ENCODE data around the gene CD274. TPM values are rescaled to one million over a fixed set of nuclear protein-coding genes. Genes with fewer than 3 reads are reported as not detected.

CD274 gene
- total RNA-seq (10 to 100 TPM; 16.2 to 23.0 TPM), polyA plus RNA-seq (10 to 100 TPM in 1 of 2 donors, 1 to 10 TPM in 1; 7.9 to 10.7 TPM)

- Histone ChIP-seq H3K4me3 (ENCODE audit: low read length in 2 of 2) (peak within 1 kb of the TSS; percentile 65 to 67), H3K4me1 (ENCODE audit: insufficient read depth, low read length) (peaks cover 77% of the 10 kb centered on the region), H3K9me3 (ENCODE audit: control insufficient read depth in 1 of 2, low read length in 2 of 2) (no peaks in the 10 kb centered on the region), H3K36me3 (ENCODE audit: insufficient read depth, low read length) (no peaks in the 10 kb centered on the region), H3K27me3 (ENCODE audit: insufficient read depth, low read length) (no peaks in the 10 kb centered on the region), H3K27ac (ENCODE audit: low read depth, low read length) (peak within 1 kb of the TSS; percentile 97)
- Mint-ChIP-seq H3K4me1 (peaks cover 50 to 89% (median 62%) of the 10 kb centered on the region in 4 donors), H3K9me3 (peaks cover 0 to 1% (median 0%) of the 10 kb centered on the region in 8 donors), H3K4me3 (peak within 1 kb of the TSS; percentile 87 to 96 (median 94)), H3K27me3 (no peaks in the 10 kb centered on the region), H3K36me3 (peaks cover 0 to 5% of the 10 kb centered on the region in 2 donors), H3K27ac (peak within 1 kb of the TSS; percentile 92 to 99 (median 95))
- intact Hi-C loops (cut with micrococcal nuclease) = loop anchor here (1.0 to 5.0 kb wide), 7 partner anchors 12 to 1923 kb away; partner anchors contain the start of genes ERMP1 and RFX3
- POLR2A ChIA-PET (ENCODE audit: partially characterized antibody) = interaction anchor here (0.7 to 5.6 kb wide), 35 partner anchors 9 to 1924 kb away, joined by 3 to 178 read pairs (median 5); partner anchors contain the start of genes CDC37L1, ERMP1, JAK2 and PDCD1LG2
- peak; percentile 78 to 82 (median 80) for DNase-seq
- CTCF ChIA-PET (ENCODE audit: partially characterized antibody) = interaction anchor here (0.6 to 4.6 kb wide), 43 partner anchors 9 to 691 kb away, joined by 3 to 236 read pairs (median 4); partner anchors contain the start of genes INSL6, PDCD1LG2 and PLGRKT
These were observed at the start of gene CD274 for GRCh38 chr9:5450359-5451091. CD274 (plus strand) TSS chr9:5450542; CDS start chr9:5456114, 5,572 bp downstream.

GRCh38 chr9:5402217-5402616 lies 48.1 kb upstream of the CD274 start:
- peaks cover 2 to 24% (median 16%) of the 10 kb centered on the region in 8 donors for H3K9me3 Mint-ChIP-seq
- ChIA-PET CTCF (ENCODE audit: partially characterized antibody) (no interaction called here), POLR2A (ENCODE audit: partially characterized antibody) (no interaction called here)
- Histone ChIP-seq H3K27ac (ENCODE audit: low read depth, low read length) (no peak overlapping the region), H3K4me3 (ENCODE audit: low read length in 2 of 2) (no peak overlapping the region), H3K4me1 (ENCODE audit: insufficient read depth, low read length) (peaks cover 9% of the 10 kb centered on the region), H3K36me3 (ENCODE audit: insufficient read depth, low read length) (no peaks in the 10 kb centered on the region), H3K9me3 (ENCODE audit: control insufficient read depth in 1 of 2, low read length in 2 of 2) (no peaks in the 10 kb centered on the region), H3K27me3 (ENCODE audit: insufficient read depth, low read length) (no peaks in the 10 kb centered on the region)
- peak overlapping the region in 2 of 7 donors; percentile 55 to 56 for H3K27ac Mint-ChIP-seq
- H3K4me1 Mint-ChIP-seq = peaks cover 18 to 37% (median 27%) of the 10 kb centered on the region in 4 donors
- DNase-seq = no peak
- H3K4me3 Mint-ChIP-seq = no peak overlapping the region
- H3K36me3 Mint-ChIP-seq = peaks cover 12 to 27% of the 10 kb centered on the region in 2 donors
- intact Hi-C loops (cut with micrococcal nuclease) = no loop called here
- H3K27me3 Mint-ChIP-seq = no peaks in the 10 kb centered on the region

GRCh38 chr9:5408596-5408995 lies 41.7 kb upstream of the CD274 start:
- no peak overlapping the region for H3K4me3 Mint-ChIP-seq
- Histone ChIP-seq H3K27me3 (ENCODE audit: insufficient read depth, low read length) (no peaks in the 10 kb centered on the region), H3K4me3 (ENCODE audit: low read length in 2 of 2) (no peak overlapping the region), H3K9me3 (ENCODE audit: control insufficient read depth in 1 of 2, low read length in 2 of 2) (peaks cover 0 to 15% of the 10 kb centered on the region in 2 donors), H3K4me1 (ENCODE audit: insufficient read depth, low read length) (no peaks in the 10 kb centered on the region), H3K27ac (ENCODE audit: low read depth, low read length) (no peak overlapping the region), H3K36me3 (ENCODE audit: insufficient read depth, low read length) (no peaks in the 10 kb centered on the region)
- no peaks in the 10 kb centered on the region for H3K27me3 Mint-ChIP-seq
- ChIA-PET POLR2A (ENCODE audit: partially characterized antibody) (no interaction called here), CTCF (ENCODE audit: partially characterized antibody) (no interaction called here)
- H3K36me3 Mint-ChIP-seq = peaks cover 45 to 73% of the 10 kb centered on the region in 2 donors
- H3K27ac Mint-ChIP-seq = no peak overlapping the region
- intact Hi-C loops (cut with micrococcal nuclease) = no loop called here
- no peak for DNase-seq
- peaks cover 4 to 20% (median 13%) of the 10 kb centered on the region in 4 donors for H3K4me1 Mint-ChIP-seq
- H3K9me3 Mint-ChIP-seq = peaks cover 2 to 45% (median 34%) of the 10 kb centered on the region in 8 donors

- H3K9me3 ChIP-seq (ENCODE audit: control insufficient read depth in 1 of 2, low read length in 2 of 2) = no peaks in the 10 kb centered on the region
- ChIA-PET POLR2A (ENCODE audit: partially characterized antibody) (interaction anchor here (1.0 kb wide), 1 partner anchor 15 kb away, joined by 3 read pairs; no protein-coding TSS in a partner anchor), CTCF (ENCODE audit: partially characterized antibody) (interaction anchor here (0.7 to 1.7 kb wide), 6 partner anchors 8 to 231 kb away, joined by 3 to 10 read pairs (median 3); partner anchors contain the start of genes CD274 and INSL6)
- H3K36me3 ChIP-seq (ENCODE audit: insufficient read depth, low read length) = no peaks in the 10 kb centered on the region
- H3K27ac Mint-ChIP-seq = no peak overlapping the region
- no peak overlapping the region for H3K27ac ChIP-seq (ENCODE audit: low read depth, low read length)
- H3K4me1 ChIP-seq (ENCODE audit: insufficient read depth, low read length) = no peaks in the 10 kb centered on the region
- peaks cover 0 to 21% (median 4%) of the 10 kb centered on the region in 4 donors for H3K4me1 Mint-ChIP-seq
- H3K9me3 Mint-ChIP-seq = peaks cover 0 to 11% (median 4%) of the 10 kb centered on the region in 8 donors
- H3K27me3 Mint-ChIP-seq = no peaks in the 10 kb centered on the region
- intact Hi-C loops (cut with micrococcal nuclease) = no loop called here
- DNase-seq = no peak
- peaks cover 36 to 68% of the 10 kb centered on the region in 2 donors for H3K36me3 Mint-ChIP-seq
- no peaks in the 10 kb centered on the region for H3K27me3 ChIP-seq (ENCODE audit: insufficient read depth, low read length)
- no peak overlapping the region for H3K4me3 Mint-ChIP-seq
- H3K4me3 ChIP-seq (ENCODE audit: low read length in 2 of 2) = no peak overlapping the region
These were observed 33.4 kb upstream of the CD274 start for GRCh38 chr9:5416953-5417352.

GRCh38 chr9:5418481-5418880 lies 31.9 kb upstream of the CD274 start:
- CTCF ChIA-PET (ENCODE audit: partially characterized antibody) = interaction anchor here (0.9 to 1.9 kb wide), 2 partner anchors 8 to 32 kb away, joined by 3 to 4 read pairs; partner anchors contain the start of gene CD274
- Histone ChIP-seq H3K27me3 (ENCODE audit: insufficient read depth, low read length) (no peaks in the 10 kb centered on the region), H3K4me3 (ENCODE audit: low read length in 2 of 2) (no peak overlapping the region), H3K36me3 (ENCODE audit: insufficient read depth, low read length) (no peaks in the 10 kb centered on the region), H3K4me1 (ENCODE audit: insufficient read depth, low read length) (no peaks in the 10 kb centered on the region), H3K27ac (ENCODE audit: low read depth, low read length) (no peak overlapping the region), H3K9me3 (ENCODE audit: control insufficient read depth in 1 of 2, low read length in 2 of 2) (no peaks in the 10 kb centered on the region)
- DNase-seq = no peak
- H3K27me3 Mint-ChIP-seq = no peaks in the 10 kb centered on the region
- intact Hi-C loops (cut with micrococcal nuclease) = no loop called here
- H3K4me3 Mint-ChIP-seq = no peak overlapping the region
- H3K27ac Mint-ChIP-seq = no peak overlapping the region
- POLR2A ChIA-PET (ENCODE audit: partially characterized antibody) = no interaction called here
- H3K9me3 Mint-ChIP-seq = peaks cover 0 to 7% (median 2%) of the 10 kb centered on the region in 8 donors
- H3K36me3 Mint-ChIP-seq = peaks cover 27 to 55% of the 10 kb centered on the region in 2 donors
- peaks cover 0 to 21% (median 4%) of the 10 kb centered on the region in 4 donors for H3K4me1 Mint-ChIP-seq

- H3K4me3 ChIP-seq (ENCODE audit: low read length in 2 of 2) = no peak overlapping the region
- H3K27me3 Mint-ChIP-seq = no peaks in the 10 kb centered on the region
- no peaks in the 10 kb centered on the region for H3K27me3 ChIP-seq (ENCODE audit: insufficient read depth, low read length)
- H3K4me3 Mint-ChIP-seq = no peak overlapping the region
- no peaks in the 10 kb centered on the region for H3K9me3 Mint-ChIP-seq
- peak overlapping the region in 2 of 7 donors; percentile 50 to 52 for H3K27ac Mint-ChIP-seq
- H3K4me1 Mint-ChIP-seq = peaks cover 0 to 21% (median 4%) of the 10 kb centered on the region in 4 donors
- no peaks in the 10 kb centered on the region for H3K9me3 ChIP-seq (ENCODE audit: control insufficient read depth in 1 of 2, low read length in 2 of 2)
- H3K36me3 Mint-ChIP-seq = peaks cover 20 to 42% of the 10 kb centered on the region in 2 donors
- H3K4me1 ChIP-seq (ENCODE audit: insufficient read depth, low read length) = no peaks in the 10 kb centered on the region
- ChIA-PET CTCF (ENCODE audit: partially characterized antibody) (no interaction called here), POLR2A (ENCODE audit: partially characterized antibody) (no interaction called here)
- intact Hi-C loops (cut with micrococcal nuclease) = no loop called here
- H3K36me3 ChIP-seq (ENCODE audit: insufficient read depth, low read length) = no peaks in the 10 kb centered on the region
- DNase-seq = no peak
- no peak overlapping the region for H3K27ac ChIP-seq (ENCODE audit: low read depth, low read length)
These were observed 30.4 kb upstream of the CD274 start for GRCh38 chr9:5419987-5420386.

GRCh38 chr9:5421163-5421562 lies 29.2 kb upstream of the CD274 start:
- POLR2A ChIA-PET (ENCODE audit: partially characterized antibody) = no interaction called here
- intact Hi-C loops (cut with micrococcal nuclease) = no loop called here

More at GRCh38 chr9:5421163-5421562, 29.2 kb upstream of the CD274 start:
- Mint-ChIP-seq H3K9me3 (no peaks in the 10 kb centered on the region), H3K36me3 (peaks cover 20 to 34% of the 10 kb centered on the region in 2 donors), H3K27me3 (no peaks in the 10 kb centered on the region), H3K4me3 (no peak overlapping the region), H3K27ac (peak overlapping the region in 1 of 7 donors; percentile 36), H3K4me1 (peaks cover 0 to 21% (median 6%) of the 10 kb centered on the region in 4 donors)
- no peak overlapping the region for H3K4me3 ChIP-seq (ENCODE audit: low read length in 2 of 2)
- H3K36me3 ChIP-seq (ENCODE audit: insufficient read depth, low read length) = no peaks in the 10 kb centered on the region
- H3K9me3 ChIP-seq (ENCODE audit: control insufficient read depth in 1 of 2, low read length in 2 of 2) = no peaks in the 10 kb centered on the region
- H3K27ac ChIP-seq (ENCODE audit: low read depth, low read length) = no peak overlapping the region
- no peak for DNase-seq
- CTCF ChIA-PET (ENCODE audit: partially characterized antibody) = no interaction called here
- no peaks in the 10 kb centered on the region for H3K27me3 ChIP-seq (ENCODE audit: insufficient read depth, low read length)
- no peaks in the 10 kb centered on the region for H3K4me1 ChIP-seq (ENCODE audit: insufficient read depth, low read length)
